K562 (cell line): Measurements from ENCODE around the gene FCSK. TPM values are rescaled to one million over a fixed set of nuclear protein-coding genes. Genes with fewer than 3 reads are reported as not detected.

Experiments used
- ATAC-seq: fragments of 200-7000 bp; cut with Tn5 transposase; 3 replicates; pipeline ENCODE4 v1.9.1; 2020; ENCODE audit warnings: moderate library complexity
- BruUV-seq: library from RNA; stranded (reverse); fragments of 400-500 nt; replicated peaks from 2 replicates; lab custom pipeline; 2021; lab: Mats Ljungman, UMichigan
- CTCF ChIA-PET: fragments of 300-600 bp; formaldehyde crosslinking; extraction: SDS; loops from one replicate; lab custom pipeline; 2021; ENCODE audit warnings: low intra/inter-chr PET ratio; lab: Yijun Ruan, JAX
- POLR2A ChIA-PET: fragments of 300-600, 350-650 bp; sonication (Branson Sonifier 250); formaldehyde crosslinking; extraction: SDS; loops from one replicate; lab custom pipeline; 2021; ENCODE audit warnings: antibody characterized with exemption, inconsistent platforms; lab: Yijun Ruan, JAX
- DNase-seq, 4 experiments: peaks; one replicate each; pipeline versions ENCODE4 v3.0.0 to v3.0.0-alpha.2; 2011 to 2018; ENCODE audit warnings: low spot score in 3 of 4, mixed read lengths in 3 of 4; ENCODE audit errors: extremely low read depth in 1 of 4
- FAIRE-seq: peaks from 2 replicates; lab custom pipeline; 2011; peaks lifted over from hg19 to GRCh38; lab: Jason Lieb, UNC
- H2AFZ ChIP-seq: 2 replicates; pipeline ENCODE4 v1.6.0; 2011; ENCODE audit warnings: low read depth, low read length, control low read depth, inconsistent platforms
- H3K27ac ChIP-seq: fragments of 200-600 bp; 3 replicates; pipeline ENCODE4 v1.8.0; 2011; ENCODE audit warnings: low read depth, mild to moderate bottlenecking, control low read depth, inconsistent platforms, low read length, moderate library complexity, mixed read lengths; ENCODE audit errors: extremely low read depth
- H3K27me3 ChIP-seq, 2 experiments: fragments of 300-600 bp in 1 of 2; 2 replicates in 1 of 2; 3 replicates in 1 of 2; pipeline versions ENCODE4 v1.6.0 to v1.8.0; 2011; ENCODE audit warnings: inconsistent platforms in 2 of 2, low read length in 2 of 2, mild to moderate bottlenecking in 1 of 2, mixed read lengths in 1 of 2, moderate library complexity in 1 of 2; ENCODE audit not compliant: control insufficient read depth in 2 of 2, insufficient read depth in 2 of 2
- H3K36me3 ChIP-seq: fragments of 300-600 bp; 3 replicates; pipeline ENCODE4 v1.8.0; 2011; ENCODE audit warnings: mild to moderate bottlenecking, low read length, inconsistent platforms; ENCODE audit not compliant: control insufficient read depth, insufficient read depth
- H3K4me1 ChIP-seq, 2 experiments: fragments of 200-600 bp in 1 of 2; replicated peaks in 1 of 2; 2 replicates in 1 of 2; 3 replicates in 1 of 2; pipeline versions ENCODE4 v1.5.1 to v1.8.0; 2011; ENCODE audit warnings: inconsistent platforms in 2 of 2, low read length in 2 of 2, mild to moderate bottlenecking in 1 of 2, mixed read lengths in 1 of 2, moderate library complexity in 1 of 2; ENCODE audit not compliant: control insufficient read depth in 2 of 2, insufficient read depth in 2 of 2
- H3K4me2 ChIP-seq: 2 replicates; pipeline ENCODE4 v1.6.1; 2011; ENCODE audit warnings: low read length, control low read depth, inconsistent platforms, mixed read lengths; ENCODE audit not compliant: insufficient read depth
- H3K4me3 ChIP-seq: fragments of 200-600 bp; sonication (generic), shearing (Covaris generic); 2 replicates; pipeline ENCODE4 v1.5.1; 2016; ENCODE audit warnings: control low read depth, inconsistent platforms
- H3K79me2 ChIP-seq: fragments of 200-600 bp; 3 replicates; pipeline ENCODE4 v1.8.0; 2011; ENCODE audit warnings: low read length, inconsistent platforms; ENCODE audit not compliant: control insufficient read depth, insufficient read depth
- H3K9ac ChIP-seq, 2 experiments: 2 replicates each; pipeline versions ENCODE4 v1.6.0 to v1.6.1; 2011; ENCODE audit warnings: low read depth in 2 of 2, low read length in 2 of 2, control low read depth in 1 of 2, inconsistent platforms in 1 of 2, mild to moderate bottlenecking in 1 of 2, mixed read lengths in 1 of 2; ENCODE audit not compliant: insufficient read depth in 1 of 2
- H3K9me1 ChIP-seq: one replicate; pipeline ENCODE4 v1.6.0; 2011; ENCODE audit warnings: inconsistent platforms, mild to moderate bottlenecking, low read length, moderate library complexity; ENCODE audit not compliant: control insufficient read depth, insufficient read depth
- H3K9me3 ChIP-seq: replicated peaks from 2 replicates; pipeline ENCODE4 v1.5.1; 2011; ENCODE audit warnings: low read depth, low read length, inconsistent platforms; ENCODE audit not compliant: control insufficient read depth, insufficient read depth
- H4K20me1 ChIP-seq: replicated peaks from 2 replicates; pipeline ENCODE4 v1.6.1; 2011; ENCODE audit warnings: low read length, inconsistent platforms, mixed read lengths; ENCODE audit not compliant: control insufficient read depth, insufficient read depth
- BCOR ChIP-seq: fragments of 450-650 bp; IDR thresholded peaks from 2 replicates; pipeline ENCODE4 v1.6.1; 2016
- CCNT2 ChIP-seq: IDR thresholded peaks from 2 replicates; pipeline ENCODE4 v1.6.1; 2011; ENCODE audit warnings: borderline replicate concordance, low read depth, mild to moderate bottlenecking, moderate library complexity, mixed read lengths, low read length; ENCODE audit not compliant: insufficient read length; ENCODE audit errors: extremely low read depth
- KDM1A ChIP-seq, 2 experiments: fragments of 450-650 bp; IDR thresholded peaks; 2 replicates each; pipeline ENCODE4 v1.6.1; 2016; ENCODE audit warnings: mild to moderate bottlenecking in 2 of 2
- LARP7 ChIP-seq: fragments of 450-650 bp; IDR thresholded peaks from 2 replicates; pipeline ENCODE4 v1.6.1; 2016
- NUFIP1 ChIP-seq: fragments of 450-650 bp; IDR thresholded peaks from 2 replicates; pipeline ENCODE4 v1.6.1; 2018; ENCODE audit not compliant: partially characterized antibody
- POLR2H ChIP-seq: IDR thresholded peaks from 2 replicates; pipeline ENCODE4 v1.6.1; 2016; ENCODE audit warnings: missing genetic modification characterization, low read depth, mild to moderate bottlenecking, control low read depth, missing compliant biosample characterization, moderate library complexity
- SPI1 ChIP-seq: IDR thresholded peaks from 2 replicates; pipeline ENCODE4 v1.6.1; 2011; ENCODE audit warnings: low read depth, low read length, control low read depth, borderline replicate concordance
- ZBTB1 ChIP-seq: sonication (generic); formaldehyde crosslinking; IDR thresholded peaks from 2 replicates; pipeline ENCODE4 v1.8.1; 2023; ENCODE audit warnings: missing genetic modification reagents, low read depth, mild to moderate bottlenecking, borderline replicate concordance
- ZBTB8A ChIP-seq: fragments of 450-650 bp; IDR thresholded peaks from 2 replicates; pipeline ENCODE4 v1.6.1; 2018; ENCODE audit warnings: mild to moderate bottlenecking, moderate library complexity; ENCODE audit not compliant: partially characterized antibody
- ZEB2 ChIP-seq: fragments of 450-650 bp; IDR thresholded peaks from 2 replicates; pipeline ENCODE4 v1.6.1; 2016
- ZNF766 ChIP-seq: fragments of 200-800 bp; sonication (Bioruptor generic); conservative IDR thresholded peaks from 2 replicates; pipeline ENCODE4 v1.6.1; 2016; ENCODE audit warnings: missing genetic modification characterization, missing compliant biosample characterization
- ZNF830 ChIP-seq: fragments of 250-450 bp; sonication (Bioruptor Pico); IDR thresholded peaks from 2 replicates; pipeline ENCODE4 v1.5.0; 2021; ENCODE audit warnings: mild to moderate bottlenecking
- WGBS: fragments of 100-300 bp; shearing (Covaris generic); methylation state at CpG from one replicate; pipeline ENCODE4 v1.1.6; 2016; ENCODE audit warnings: low coverage, mixed read lengths; ENCODE audit not compliant: insufficient coverage; ENCODE audit errors: missing lambda C conversion rate; 5-methylcytosine and 5-hydroxymethylcytosine counted together
- in situ Hi-C: fragments of 300-500 bp; cut with MboI; formaldehyde crosslinking; loops from 4 replicates; pipeline ENCODE4 v1.15.0; 2018; ENCODE audit warnings: inconsistent platforms, mixed read lengths
- intact Hi-C: fragments of 100-400 bp; cut with micrococcal nuclease; formaldehyde crosslinking; loops from 2 replicates; pipeline ENCODE4 v1.14.2; 2022
- polyA plus RNA-seq, 8 experiments: library from polyadenylated mRNA; depleted of rRNA in 4 of 8; stranded (reverse) in 5 of 8; unstranded in 3 of 8; fragments of >200 nt; fragmentation: Nextera tagmentation in 2 of 8; fragmentation: Illumina TruSeq in 1 of 8; extraction: Ambion mirVana in 2 of 8; extraction: Trizol in 1 of 8; gene quantifications; 2 replicates each; pipeline versions ENCODE4 v1.2.1 to v1.2.3, GENCODE V29; 2011 to 2014; ENCODE audit warnings: inconsistent platforms in 1 of 8, missing spikeins in 1 of 8
- total RNA-seq, 7 experiments: library from RNA; depleted of rRNA in 6 of 7; stranded (reverse); fragments of >200 nt in 6 of 7; fragmentation: Illumina TruSeq in 2 of 7; extraction: Trizol in 2 of 7; gene quantifications; 2 replicates each; pipeline versions ENCODE4 v1.2.1 to v1.2.3, GENCODE V29; 2011 to 2021; ENCODE audit warnings: low replicate concordance in 1 of 7
- TF ChIP-seq, protein P1 (sequence below): sonication (generic); formaldehyde crosslinking; IDR thresholded peaks from 2 replicates; pipeline ENCODE4 v1.8.1; 2023; ENCODE audit warnings: mild to moderate bottlenecking, missing genetic modification reagents, moderate library complexity
- TF ChIP-seq, protein P2 (sequence below): fragments of 450-650 bp; formaldehyde crosslinking; IDR thresholded peaks from 2 replicates; pipeline ENCODE4 v1.4.0; 2022; ENCODE audit warnings: missing genetic modification characterization
- TF ChIP-seq, protein P3 (sequence below): sonication (generic); IDR thresholded peaks from 2 replicates; pipeline ENCODE4 v1.6.1; 2016
- TF ChIP-seq, protein P4 (sequence below): fragments of 450-650 bp; IDR thresholded peaks from 2 replicates; pipeline ENCODE4 v1.6.1; 2017; ENCODE audit warnings: mild to moderate bottlenecking, moderate library complexity
- TF ChIP-seq, protein P5 (sequence below): fragments of 450-650 bp; IDR thresholded peaks from 2 replicates; pipeline ENCODE4 v1.6.1; 2016

Gene FCSK
- total and polyA plus RNA-seq, 9 of the 15 experiments (the other 6 are each of a cell fraction or from before 2014, with no cell fraction given) = 0.92 to 18.6 (median 8.3) TPM

DNA sequence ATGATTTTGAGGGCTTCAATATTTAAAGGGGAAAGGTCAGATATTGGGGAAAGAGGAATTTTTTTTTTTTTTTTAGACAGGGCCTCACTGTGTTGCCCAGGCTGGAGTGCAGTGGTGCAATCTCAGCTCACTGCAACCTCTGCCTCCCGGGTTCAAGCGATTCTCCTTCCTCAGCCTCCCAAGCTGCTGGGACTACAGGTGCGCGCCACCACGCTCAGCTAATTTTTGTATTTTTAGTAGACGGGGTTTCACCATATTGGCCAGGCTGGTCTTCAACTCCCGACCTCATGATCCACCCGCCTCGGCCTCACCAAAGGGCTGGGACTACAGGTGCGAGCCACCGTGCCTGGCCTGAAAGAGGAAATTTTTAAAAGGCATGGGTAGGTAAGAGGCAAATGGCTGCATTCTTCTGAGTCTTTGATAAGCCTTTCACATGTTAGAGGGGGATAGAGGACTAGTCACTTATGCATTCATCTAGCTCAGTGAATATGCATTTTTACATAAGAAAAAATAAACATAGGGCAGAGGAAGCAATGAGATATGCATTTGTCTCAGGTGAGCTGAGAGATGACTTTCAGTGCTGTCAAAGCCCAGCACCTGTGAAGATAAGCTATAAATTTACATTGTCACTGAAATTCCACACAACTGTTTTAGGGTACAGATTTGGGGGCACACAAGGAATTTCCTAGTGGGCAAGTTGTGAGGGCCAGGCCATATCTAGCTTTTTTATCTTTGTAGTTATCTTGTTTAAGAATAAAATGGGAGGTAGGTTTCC, 1.1 kb upstream of the FCSK start:
- CTCF ChIA-PET = no interaction called here
- H3K27me3 ChIP-seq = no peaks in the 10 kb centered on the region
- no peaks in the 10 kb centered on the region for H4K20me1 ChIP-seq
- H3K4me2 ChIP-seq = peak overlapping the region; percentile 74
- in situ Hi-C loops = no loop called here
- H2AFZ ChIP-seq = peak overlapping the region; percentile 96
- H3K4me1 ChIP-seq = peaks cover 10 to 23% of the 10 kb centered on the region in 2 experiments; a peak in 4 of 5 replicates
- no peaks in the 10 kb centered on the region for H3K9me1 ChIP-seq
- BruUV-seq = no TSS peak
- H3K36me3 ChIP-seq = no peaks in the 10 kb centered on the region
- peaks cover 3% of the 10 kb centered on the region; the same call in 1 of the 2 replicates for H3K9me3 ChIP-seq
- H3K27ac ChIP-seq = peak overlapping the region; percentile 97; the same call in 2 of the 3 replicates
- H3K4me3 ChIP-seq = peak overlapping the region; percentile 95
- intact Hi-C loops = no loop called here
- ATAC-seq (no peak), DNase-seq (peak in 1 of 4 experiments; percentile 3), FAIRE-seq (no peak)
- H3K79me2 ChIP-seq = peaks cover 10% of the 10 kb centered on the region
- 92% methylated on average over 9 of the region's 11 CpGs for WGBS
- peak overlapping the region in 1 of 2 experiments; percentile 96; a peak in 2 of 4 replicates for H3K9ac ChIP-seq
- POLR2A ChIA-PET = interaction anchor here (0.8 to 2.2 kb wide), 7 partner anchors 9 to 71 kb away, joined by 3 to 7 read pairs (median 5); no protein-coding TSS in a partner anchor
- TF ChIP-seq, protein P1, sequence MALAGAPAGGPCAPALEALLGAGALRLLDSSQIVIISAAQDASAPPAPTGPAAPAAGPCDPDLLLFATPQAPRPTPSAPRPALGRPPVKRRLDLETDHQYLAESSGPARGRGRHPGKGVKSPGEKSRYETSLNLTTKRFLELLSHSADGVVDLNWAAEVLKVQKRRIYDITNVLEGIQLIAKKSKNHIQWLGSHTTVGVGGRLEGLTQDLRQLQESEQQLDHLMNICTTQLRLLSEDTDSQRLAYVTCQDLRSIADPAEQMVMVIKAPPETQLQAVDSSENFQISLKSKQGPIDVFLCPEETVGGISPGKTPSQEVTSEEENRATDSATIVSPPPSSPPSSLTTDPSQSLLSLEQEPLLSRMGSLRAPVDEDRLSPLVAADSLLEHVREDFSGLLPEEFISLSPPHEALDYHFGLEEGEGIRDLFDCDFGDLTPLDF = no peak
- TF ChIP-seq ZNF766 (CRISPR knock-in tag) (no peak), ZBTB1 (CRISPR knock-in tag) (no peak), ZEB2 (0 out of 2 replicates have a peak, but pooled peaks have one; percentile 11), KDM1A (IDR thresholded peaks at IDR 0.05) (no peak), CCNT2 (no peak), NUFIP1 (no peak), BCOR (peak; percentile 68; the same call in 1 of the 2 replicates), POLR2H (tag) (no peak), SPI1 (no peak), ZBTB8A (no peak), ZNF830 (no peak), LARP7 (no peak)
- TF ChIP-seq, protein P2, sequence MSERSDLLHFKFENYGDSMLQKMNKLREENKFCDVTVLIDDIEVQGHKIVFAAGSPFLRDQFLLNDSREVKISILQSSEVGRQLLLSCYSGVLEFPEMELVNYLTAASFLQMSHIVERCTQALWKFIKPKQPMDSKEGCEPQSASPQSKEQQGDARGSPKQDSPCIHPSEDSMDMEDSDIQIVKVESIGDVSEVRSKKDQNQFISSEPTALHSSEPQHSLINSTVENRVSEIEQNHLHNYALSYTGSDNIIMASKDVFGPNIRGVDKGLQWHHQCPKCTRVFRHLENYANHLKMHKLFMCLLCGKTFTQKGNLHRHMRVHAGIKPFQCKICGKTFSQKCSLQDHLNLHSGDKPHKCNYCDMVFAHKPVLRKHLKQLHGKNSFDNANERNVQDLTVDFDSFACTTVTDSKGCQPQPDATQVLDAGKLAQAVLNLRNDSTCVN (CRISPR knock-in tag) = no peak
- TF ChIP-seq, protein P3, sequence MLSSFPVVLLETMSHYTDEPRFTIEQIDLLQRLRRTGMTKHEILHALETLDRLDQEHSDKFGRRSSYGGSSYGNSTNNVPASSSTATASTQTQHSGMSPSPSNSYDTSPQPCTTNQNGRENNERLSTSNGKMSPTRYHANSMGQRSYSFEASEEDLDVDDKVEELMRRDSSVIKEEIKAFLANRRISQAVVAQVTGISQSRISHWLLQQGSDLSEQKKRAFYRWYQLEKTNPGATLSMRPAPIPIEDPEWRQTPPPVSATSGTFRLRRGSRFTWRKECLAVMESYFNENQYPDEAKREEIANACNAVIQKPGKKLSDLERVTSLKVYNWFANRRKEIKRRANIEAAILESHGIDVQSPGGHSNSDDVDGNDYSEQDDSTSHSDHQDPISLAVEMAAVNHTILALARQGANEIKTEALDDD = peak; percentile 21; the same call in 1 of the 2 replicates
- TF ChIP-seq, protein P4, sequence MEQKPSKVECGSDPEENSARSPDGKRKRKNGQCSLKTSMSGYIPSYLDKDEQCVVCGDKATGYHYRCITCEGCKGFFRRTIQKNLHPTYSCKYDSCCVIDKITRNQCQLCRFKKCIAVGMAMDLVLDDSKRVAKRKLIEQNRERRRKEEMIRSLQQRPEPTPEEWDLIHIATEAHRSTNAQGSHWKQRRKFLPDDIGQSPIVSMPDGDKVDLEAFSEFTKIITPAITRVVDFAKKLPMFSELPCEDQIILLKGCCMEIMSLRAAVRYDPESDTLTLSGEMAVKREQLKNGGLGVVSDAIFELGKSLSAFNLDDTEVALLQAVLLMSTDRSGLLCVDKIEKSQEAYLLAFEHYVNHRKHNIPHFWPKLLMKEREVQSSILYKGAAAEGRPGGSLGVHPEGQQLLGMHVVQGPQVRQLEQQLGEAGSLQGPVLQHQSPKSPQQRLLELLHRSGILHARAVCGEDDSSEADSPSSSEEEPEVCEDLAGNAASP = no peak
- TF ChIP-seq, protein P5, sequence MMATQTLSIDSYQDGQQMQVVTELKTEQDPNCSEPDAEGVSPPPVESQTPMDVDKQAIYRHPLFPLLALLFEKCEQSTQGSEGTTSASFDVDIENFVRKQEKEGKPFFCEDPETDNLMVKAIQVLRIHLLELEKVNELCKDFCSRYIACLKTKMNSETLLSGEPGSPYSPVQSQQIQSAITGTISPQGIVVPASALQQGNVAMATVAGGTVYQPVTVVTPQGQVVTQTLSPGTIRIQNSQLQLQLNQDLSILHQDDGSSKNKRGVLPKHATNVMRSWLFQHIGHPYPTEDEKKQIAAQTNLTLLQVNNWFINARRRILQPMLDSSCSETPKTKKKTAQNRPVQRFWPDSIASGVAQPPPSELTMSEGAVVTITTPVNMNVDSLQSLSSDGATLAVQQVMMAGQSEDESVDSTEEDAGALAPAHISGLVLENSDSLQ = no peak
